Loucy (cell line): ENCODE results near the gene MYO1D.

ENCODE experiments used
- EZH2phosphoT487 ChIP-seq: fragments of 200-600 bp; IDR thresholded peaks from 2 replicates; pipeline ENCODE4 v1.6.1; 2018; ENCODE audit warnings: antibody characterized with exemption, mild to moderate bottlenecking, moderate library complexity, borderline replicate concordance
- TF ChIP-seq, protein P1 (sequence below): fragments of 200-600 bp; sonication (generic); conservative IDR thresholded peaks from 2 replicates; pipeline ENCODE4 v1.5.1; 2014; ENCODE audit warnings: mild to moderate bottlenecking, antibody characterized with exemption, low read length

DNA sequence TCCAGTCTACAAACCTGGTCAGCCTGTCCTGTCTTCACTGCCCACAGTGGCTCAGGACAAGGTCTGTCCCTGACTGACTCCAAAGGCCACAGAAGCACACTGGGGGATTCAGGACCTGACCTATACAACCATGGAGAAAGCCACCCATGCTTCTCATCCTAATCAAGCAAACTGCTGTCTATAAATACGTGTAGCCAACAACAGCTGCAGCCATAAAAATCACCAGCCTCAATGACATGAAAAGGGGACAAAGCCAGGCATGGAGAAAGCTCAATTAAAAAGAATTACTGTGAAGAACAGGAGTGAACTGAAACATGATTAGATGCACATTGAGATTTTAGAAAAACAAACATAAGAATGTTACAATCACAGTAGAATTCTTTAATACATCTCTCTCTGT lies 220.0 kb downstream of the MYO1D start:
- TF ChIP-seq, protein P1, sequence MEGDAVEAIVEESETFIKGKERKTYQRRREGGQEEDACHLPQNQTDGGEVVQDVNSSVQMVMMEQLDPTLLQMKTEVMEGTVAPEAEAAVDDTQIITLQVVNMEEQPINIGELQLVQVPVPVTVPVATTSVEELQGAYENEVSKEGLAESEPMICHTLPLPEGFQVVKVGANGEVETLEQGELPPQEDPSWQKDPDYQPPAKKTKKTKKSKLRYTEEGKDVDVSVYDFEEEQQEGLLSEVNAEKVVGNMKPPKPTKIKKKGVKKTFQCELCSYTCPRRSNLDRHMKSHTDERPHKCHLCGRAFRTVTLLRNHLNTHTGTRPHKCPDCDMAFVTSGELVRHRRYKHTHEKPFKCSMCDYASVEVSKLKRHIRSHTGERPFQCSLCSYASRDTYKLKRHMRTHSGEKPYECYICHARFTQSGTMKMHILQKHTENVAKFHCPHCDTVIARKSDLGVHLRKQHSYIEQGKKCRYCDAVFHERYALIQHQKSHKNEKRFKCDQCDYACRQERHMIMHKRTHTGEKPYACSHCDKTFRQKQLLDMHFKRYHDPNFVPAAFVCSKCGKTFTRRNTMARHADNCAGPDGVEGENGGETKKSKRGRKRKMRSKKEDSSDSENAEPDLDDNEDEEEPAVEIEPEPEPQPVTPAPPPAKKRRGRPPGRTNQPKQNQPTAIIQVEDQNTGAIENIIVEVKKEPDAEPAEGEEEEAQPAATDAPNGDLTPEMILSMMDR: no peak
- TF ChIP-seq EZH2phosphoT487: no peak
